Dermis microvascular lymphatic vessel endothelial cell (primary cell): Measurements from ENCODE around the gene FAM43A. TPM values are rescaled to one million over a fixed set of nuclear protein-coding genes. Genes with fewer than 3 reads are reported as not detected.

Experiments
- DNase-seq, 2 donors: peaks; one replicate each; pipeline versions ENCODE4 v3.0.0 to v3.0.0-alpha.2; 2010; ENCODE audit warnings: low read depth in 2 of 2
- total RNA-seq: library from RNA; depleted of rRNA; stranded (reverse); fragments of >200 nt; gene quantifications from 2 replicates; pipeline ENCODE4 v1.2.1, GENCODE V29; 2014

The FAM43A gene
- total RNA-seq, 1 donor from 2014 or later: 80.7 TPM

DNA sequence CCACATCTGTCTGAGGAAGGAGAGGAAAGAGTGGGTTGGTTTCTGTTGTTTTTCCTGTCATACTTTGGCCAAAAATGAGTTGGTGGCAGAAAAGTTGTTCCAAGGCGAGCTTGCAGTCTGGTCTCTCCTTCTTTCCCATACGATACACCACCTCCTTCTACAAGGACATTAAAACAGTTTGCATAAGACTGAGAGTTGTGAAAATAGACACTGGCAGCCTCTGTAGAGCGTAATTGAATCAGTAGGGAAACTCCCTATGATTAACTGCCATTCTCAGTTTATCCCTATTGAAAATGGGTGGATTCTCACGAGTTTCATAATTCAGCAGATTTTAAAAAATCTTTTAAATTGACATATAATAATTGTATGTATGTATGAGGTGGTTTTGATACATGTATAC, 10.0 kb upstream of the FAM43A start:
- DNase-seq: no peak

DNA sequence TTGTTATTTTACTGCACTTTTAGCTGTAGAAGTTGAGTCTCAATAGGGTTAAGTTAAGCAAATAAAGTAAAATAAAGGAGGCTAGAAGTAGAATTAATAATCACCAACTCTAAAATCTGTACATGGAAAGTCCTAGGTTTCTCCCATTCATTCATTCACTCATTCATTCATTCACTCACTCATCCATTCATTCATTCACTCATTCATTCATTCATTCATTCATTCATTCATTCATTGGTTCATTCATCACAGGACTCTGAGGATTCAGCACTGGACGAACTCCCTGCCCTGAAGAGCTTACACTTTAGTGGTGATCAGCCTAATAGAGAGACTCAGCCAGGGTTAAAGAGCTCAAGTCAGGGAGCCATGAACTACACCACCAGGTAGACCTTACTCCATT, 9.2 kb upstream of the FAM43A start:
- no peak for DNase-seq

DNA sequence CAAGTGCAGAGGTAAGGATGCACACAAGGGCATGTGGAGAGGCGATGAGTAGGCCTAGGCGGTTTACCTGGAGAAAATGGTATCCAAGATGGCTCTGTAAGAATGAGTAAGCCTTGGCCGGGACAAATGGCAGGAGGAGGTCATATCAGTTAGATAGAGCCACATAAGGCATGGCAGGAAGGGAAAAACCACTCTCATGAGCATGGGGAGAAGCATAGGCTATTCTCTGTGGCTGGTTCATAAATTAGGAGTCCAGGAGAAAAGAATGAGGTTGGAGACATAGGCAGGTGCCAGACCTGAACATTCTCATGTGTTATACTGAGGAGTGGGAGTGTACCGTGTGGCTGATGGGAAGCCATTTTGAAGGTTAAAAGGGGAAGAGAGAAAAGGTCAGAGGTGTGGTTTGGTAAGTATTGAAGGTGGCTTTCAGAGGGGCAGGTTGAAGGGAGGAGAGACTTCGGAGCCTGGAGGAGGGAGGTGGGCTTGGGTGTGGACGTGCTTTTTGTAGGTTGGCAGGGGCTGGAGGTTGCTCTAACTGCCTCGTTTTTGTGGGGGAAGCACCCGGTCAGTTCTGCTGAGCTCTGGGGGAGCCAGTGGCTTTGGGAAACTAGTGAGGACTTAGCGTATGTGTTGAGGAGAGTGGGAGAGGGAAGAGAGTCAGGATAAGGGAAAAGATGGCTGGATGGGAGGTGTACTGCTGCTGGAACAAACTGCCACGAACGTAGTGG, 4.6 kb upstream of the FAM43A start:
- DNase-seq: no peak

- no peak for DNase-seq
Observed at GRCh38 chr3:194682189-194682693, 3.4 kb upstream of the FAM43A start.

GRCh38 chr3:194682694-194683310, 2.9 kb upstream of the FAM43A start:
- peak; percentile 88 to 90 for DNase-seq

DNA sequence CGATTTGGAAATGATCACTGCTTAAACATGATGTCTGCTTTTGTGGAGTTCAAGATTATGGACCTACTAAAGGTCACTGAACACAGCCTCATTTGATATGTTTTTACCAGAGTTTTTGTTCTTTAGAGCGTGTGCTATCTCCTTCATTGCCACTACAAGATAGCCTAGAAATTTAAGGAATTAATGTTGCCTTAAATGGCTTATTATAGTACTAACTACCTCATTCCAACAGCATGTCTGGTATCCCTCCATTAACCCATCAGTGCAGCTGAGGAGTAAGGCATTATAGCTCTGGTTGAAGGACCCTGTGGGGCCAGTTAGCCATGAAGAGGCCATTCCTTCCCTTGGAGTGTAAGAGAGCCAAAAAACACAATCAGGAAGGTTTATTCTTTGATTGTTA, 2.3 kb upstream of the FAM43A start:
- DNase-seq: no peak

GRCh38 chr3:194685065-194685717, 492 bp upstream of the FAM43A start:
- no peak for DNase-seq

DNA sequence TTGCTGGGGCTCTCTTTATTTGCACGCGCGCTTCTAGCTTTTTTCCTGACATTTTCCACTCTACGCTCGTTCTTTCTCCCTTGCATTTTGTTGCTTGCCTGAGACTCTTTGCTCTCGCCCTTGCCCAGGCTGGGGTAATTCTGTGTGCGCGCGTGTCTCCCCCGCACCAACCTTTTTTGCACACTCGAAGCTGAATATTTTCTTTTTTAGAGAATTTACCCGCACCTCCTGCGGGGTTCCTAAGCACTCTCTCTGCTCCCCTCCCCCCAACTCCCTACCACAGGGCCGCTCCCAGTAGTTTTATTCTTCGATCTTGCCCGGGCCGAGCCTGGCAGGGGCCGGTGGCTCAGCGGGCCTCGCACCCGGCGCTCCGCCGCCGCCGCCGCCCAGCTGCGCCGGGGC, 732 bp downstream of the FAM43A start:
- peak in 1 of 2 donors; percentile 25 for DNase-seq

DNA sequence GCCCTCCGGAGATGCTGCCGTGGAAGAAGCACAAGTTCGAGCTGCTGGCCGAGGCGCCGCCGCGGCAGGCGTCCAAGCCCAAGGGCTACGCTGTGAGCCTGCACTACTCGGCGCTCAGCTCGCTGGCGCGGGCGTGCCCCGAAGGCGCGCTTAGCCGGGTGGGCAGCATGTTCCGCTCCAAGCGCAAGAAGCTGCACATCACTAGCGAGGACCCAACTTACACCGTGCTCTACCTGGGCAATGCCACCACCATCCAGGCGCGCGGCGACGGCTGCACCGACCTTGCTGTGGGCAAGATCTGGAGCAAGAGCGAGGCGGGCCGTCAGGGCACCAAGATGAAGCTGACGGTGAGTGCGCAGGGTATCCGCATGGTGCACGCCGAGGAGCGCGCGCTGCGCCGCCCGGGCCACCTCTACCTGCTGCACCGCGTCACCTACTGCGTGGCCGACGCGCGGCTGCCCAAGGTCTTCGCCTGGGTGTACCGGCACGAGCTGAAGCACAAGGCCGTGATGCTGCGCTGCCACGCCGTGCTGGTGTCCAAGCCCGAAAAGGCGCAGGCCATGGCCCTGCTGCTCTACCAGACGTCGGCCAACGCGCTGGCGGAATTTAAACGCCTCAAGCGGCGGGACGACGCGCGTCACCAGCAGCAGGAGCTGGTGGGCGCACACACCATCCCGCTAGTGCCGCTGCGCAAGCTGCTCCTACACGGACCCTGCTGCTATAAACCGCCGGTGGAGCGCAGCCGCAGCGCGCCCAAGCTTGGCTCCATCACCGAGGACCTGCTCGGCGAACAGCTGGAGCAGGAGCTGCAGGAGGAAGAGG, 1.3 kb downstream of the FAM43A start:
- peak in 1 of 2 donors; percentile 47 for DNase-seq

GRCh38 chr3:194687638-194688199, 2.0 kb downstream of the FAM43A start:
- peak in 1 of 2 donors; percentile 75 for DNase-seq

DNA sequence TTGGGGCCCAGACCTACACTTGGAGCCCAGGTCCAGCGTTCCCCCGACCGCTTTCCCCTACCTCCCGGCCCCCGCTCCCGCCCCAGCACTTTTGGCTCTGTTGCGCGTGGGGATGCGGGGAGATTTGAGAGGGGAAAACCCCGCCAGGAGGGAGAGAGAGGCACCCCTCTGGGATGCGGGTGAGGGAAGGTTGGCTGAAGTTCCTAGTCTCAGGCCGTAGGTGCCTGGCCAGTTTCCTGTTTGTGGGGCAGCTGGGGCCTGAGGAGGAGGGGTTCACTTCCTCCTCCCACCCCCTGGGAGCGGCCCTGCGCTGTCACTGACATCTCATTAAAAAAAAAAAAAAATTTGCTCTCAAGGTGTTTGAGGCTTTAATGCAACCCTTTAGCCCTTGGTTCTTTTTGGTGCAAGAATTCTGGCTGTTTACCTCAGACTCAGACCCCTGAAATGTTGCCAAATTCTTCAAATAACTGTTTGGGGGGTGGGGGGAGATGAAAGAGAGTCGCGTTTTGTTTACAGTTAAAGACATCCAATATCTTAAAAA, 2.6 kb downstream of the FAM43A start:
- DNase-seq: peak in 1 of 2 donors; percentile 72

DNA sequence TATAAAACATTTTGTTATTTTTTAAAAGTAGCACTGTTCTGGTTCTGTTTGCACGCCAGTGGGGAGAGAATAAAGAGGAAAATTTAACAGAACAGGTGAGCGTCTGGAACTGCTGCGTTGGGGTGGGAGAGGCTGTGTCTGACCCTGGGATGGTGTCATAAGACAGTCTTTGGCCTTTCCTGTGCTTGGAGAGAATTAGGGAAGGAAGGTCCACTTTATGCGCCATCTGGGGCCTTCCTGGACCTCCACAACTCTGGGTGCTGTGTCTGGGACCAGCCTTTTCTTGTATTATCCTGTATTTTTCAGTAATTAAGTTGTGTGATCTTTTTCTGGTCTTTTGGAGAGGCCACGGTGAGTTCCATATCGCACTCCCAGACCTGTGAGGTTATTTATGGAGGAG, 3.3 kb downstream of the FAM43A start:
- DNase-seq: no peak

- peak in 1 of 2 donors; percentile 86 for DNase-seq
Observed at GRCh38 chr3:194689493-194689944, 3.8 kb downstream of the FAM43A start.

GRCh38 chr3:194690501-194691372, 5.1 kb downstream of the FAM43A start:
- DNase-seq: peak in 1 of 2 donors; percentile 70

- DNase-seq: peak in 1 of 2 donors; percentile 62
Observed at GRCh38 chr3:194691481-194692283, 6.0 kb downstream of the FAM43A start.

DNA sequence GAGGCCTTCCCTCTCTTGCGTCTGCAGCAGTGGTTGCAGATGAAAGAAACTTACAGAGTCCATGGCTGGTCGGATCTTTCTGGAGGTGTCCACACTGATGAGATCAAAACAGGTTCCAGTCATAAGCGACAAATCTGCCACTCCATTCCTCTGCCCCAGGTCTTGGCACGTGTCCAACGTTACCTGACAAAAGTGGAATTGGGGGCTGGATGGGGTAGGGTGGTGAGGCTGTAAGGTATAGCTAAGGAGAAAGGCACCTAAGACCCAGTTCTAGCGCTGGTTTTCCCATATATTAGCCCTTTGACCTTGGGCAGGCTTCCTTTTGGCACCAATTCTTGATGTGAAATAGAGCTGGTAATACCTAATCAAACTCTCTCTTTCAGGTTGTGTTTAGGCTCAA, 11.0 kb downstream of the FAM43A start:
- no peak for DNase-seq

DNA sequence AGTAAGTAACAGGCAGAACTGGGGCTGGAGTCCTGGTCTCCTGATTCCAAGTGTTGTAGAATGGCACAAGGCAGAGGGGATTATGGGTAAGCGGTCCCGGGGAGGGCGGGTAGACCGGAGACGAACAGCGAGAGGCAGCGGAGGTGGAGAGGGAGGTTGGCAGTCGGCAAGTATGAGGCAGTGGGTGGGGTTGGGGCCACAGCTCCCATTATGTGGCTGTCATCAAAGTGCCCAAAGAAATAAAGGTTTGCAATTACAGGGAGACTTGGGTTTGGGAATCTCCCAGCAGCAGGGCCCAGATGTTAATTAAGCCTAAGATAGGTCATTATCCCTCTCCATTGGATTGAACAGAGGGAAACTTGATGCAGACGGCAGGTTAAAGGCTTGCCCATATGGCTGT, 16.9 kb downstream of the FAM43A start:
- no peak for DNase-seq

DNA sequence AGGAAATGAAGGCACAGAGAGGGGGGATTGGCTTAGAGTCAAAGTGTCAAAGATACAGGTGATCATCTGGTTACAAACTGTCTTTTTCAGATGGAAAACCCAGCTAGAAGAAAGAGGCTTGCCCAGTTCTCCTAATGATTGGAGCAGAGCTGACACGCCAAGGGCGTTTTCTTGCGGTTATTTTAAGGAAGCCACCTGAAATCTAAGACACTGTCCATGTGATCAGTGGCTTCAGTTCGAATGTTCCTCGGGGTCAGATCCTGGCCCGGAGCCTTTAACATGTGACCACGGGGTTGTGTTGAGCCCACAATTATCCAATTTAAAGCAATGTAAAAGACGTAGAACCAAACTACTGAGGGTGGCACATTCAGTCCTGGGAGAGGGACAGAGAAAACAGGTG, 19.5 kb downstream of the FAM43A start:
- DNase-seq: no peak

DNA sequence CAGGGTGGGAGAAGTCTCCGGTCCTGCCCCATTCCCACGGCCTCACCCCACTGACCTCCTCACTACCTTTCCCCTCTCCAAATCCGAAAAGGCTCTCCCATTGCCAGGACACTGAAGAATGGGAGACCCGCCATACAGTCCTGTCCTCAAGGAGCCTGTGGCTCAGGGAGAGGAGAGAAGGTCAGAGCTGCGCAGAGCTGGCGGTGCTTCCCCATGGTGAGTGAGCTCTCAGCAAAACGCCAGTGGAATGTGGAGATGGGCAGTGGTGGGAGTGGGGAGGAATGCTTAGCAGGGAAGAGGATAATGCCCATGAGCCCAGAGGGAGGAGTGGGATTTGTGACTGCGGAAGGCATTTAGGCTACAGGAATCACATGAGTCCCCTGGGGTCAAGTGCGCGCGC, 20.1 kb downstream of the FAM43A start:
- no peak for DNase-seq
